SK-N-SH (cell line): ENCODE measurements around the gene P2RY1.

Source experiments
- CTCF ChIP-seq: fragments of 200-600 bp; sonication (generic); IDR thresholded peaks from 2 replicates; pipeline ENCODE4 v1.6.1; 2017; ENCODE audit warnings: antibody characterized with exemption, mild to moderate bottlenecking, moderate library complexity
- EZH2phosphoT487 ChIP-seq: fragments of 200-600 bp; sonication (generic); IDR thresholded peaks from 2 replicates; pipeline ENCODE4 v1.6.1; 2017; ENCODE audit warnings: low read depth, mixed run types, mild to moderate bottlenecking, antibody characterized with exemption, moderate library complexity, borderline replicate concordance
- MAX ChIP-seq: IDR thresholded peaks from 2 replicates; pipeline ENCODE4 v1.4.0; 2012; ENCODE audit warnings: low read depth
- MXI1 ChIP-seq: IDR thresholded peaks from 2 replicates; pipeline ENCODE4 v1.6.1; 2012; ENCODE audit warnings: mild to moderate bottlenecking, low read depth, low read length, improper control_type of control experiment
- POLR2AphosphoS5 ChIP-seq: IDR thresholded peaks from 2 replicates; pipeline ENCODE4 v1.6.1; 2012; ENCODE audit warnings: low read depth, low read length
- RCOR1 ChIP-seq: fragments of 150-350 bp; IDR thresholded peaks from 2 replicates; pipeline ENCODE4 v1.6.1; 2017; ENCODE audit warnings: antibody characterized with exemption, low read length
- RFX5 ChIP-seq: IDR thresholded peaks from 2 replicates; pipeline ENCODE4 v1.6.1; 2012; ENCODE audit warnings: mild to moderate bottlenecking, improper control_type of control experiment, low read length
- RXRA ChIP-seq: IDR thresholded peaks from 2 replicates; pipeline ENCODE4 v1.4.0; 2012; ENCODE audit warnings: low read depth, mild to moderate bottlenecking, borderline replicate concordance
- SIN3A ChIP-seq: IDR thresholded peaks from 2 replicates; pipeline ENCODE4 v1.6.1; 2012; ENCODE audit warnings: low read depth, mild to moderate bottlenecking, low read length, moderate library complexity, borderline replicate concordance

- TF ChIP-seq CTCF (no peak), POLR2AphosphoS5 (no peak), SIN3A (no peak), RFX5 (no peak), EZH2phosphoT487 (no peak), RCOR1 (no peak), RXRA (no peak), MXI1 (no peak), MAX (no peak)
Observed at GRCh38 chr3:152823781-152824180, 11.2 kb upstream of the P2RY1 start.
